Measurements from ENCODE around the gene FAM163A. TPM values are rescaled to one million over a fixed set of nuclear protein-coding genes. Genes with fewer than 3 reads are reported as not detected.
A peak's percentile ranks its signal among the peaks of the same experiment; 100 is the strongest.

FAM163A gene
- total RNA-seq, 1 experiment from 2014 or later = 0.46 TPM

DNA sequence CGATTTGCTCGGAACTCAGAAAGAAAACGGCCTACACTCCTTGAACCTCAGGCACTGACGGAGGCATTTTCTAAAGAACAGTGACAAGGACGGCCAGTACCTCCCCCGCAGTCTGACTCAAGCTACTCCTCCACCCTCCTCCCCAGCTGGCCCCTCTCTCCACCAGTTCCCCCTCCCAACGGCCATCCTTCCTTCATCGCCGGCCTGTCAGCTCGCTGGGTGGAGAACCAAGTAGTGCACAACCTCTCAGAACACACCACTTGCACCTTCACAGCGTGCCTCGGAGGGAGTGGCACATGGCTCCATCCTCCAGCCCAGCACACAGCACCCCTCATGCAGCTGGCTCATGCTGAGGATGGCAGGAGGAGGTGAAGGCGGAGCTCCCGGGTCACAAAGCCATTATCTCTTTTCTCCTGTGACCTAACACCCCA lies 75.7 kb downstream of the FAM163A start:
- Histone ChIP-seq H2AK5ac (ENCODE audit: insufficient read length, low read length) (no peak overlapping the region), H3K23ac (ENCODE audit: insufficient read length, low read depth, low read length) (no peak overlapping the region), H3K9ac (ENCODE audit: extremely low read depth, insufficient read length, low read length) (no peak overlapping the region), H3K79me1 (ENCODE audit: insufficient read depth, low read depth, low read length, poor library complexity, severe bottlenecking) (no peaks in the 10 kb centered on the region), H2BK12ac (ENCODE audit: insufficient read length, low read depth, low read length) (no peak overlapping the region), H3K14ac (ENCODE audit: insufficient read depth, low read length) (0 out of 2 replicates have a peak overlapping the region, but pooled peaks have one; percentile 2), H4K8ac (replicated peaks; ENCODE audit: insufficient read length, low read depth, low read length) (no peak overlapping the region), H2AFZ (ENCODE audit: low read length) (no peak overlapping the region), H3K18ac (ENCODE audit: insufficient read length, low read depth, low read length) (no peak overlapping the region), H3K4me2 (ENCODE audit: insufficient read depth, insufficient read length, low read length) (no peak overlapping the region), H3K4ac (ENCODE audit: low read depth, low read length) (no peak overlapping the region), H4K91ac (ENCODE audit: insufficient read length, low read depth, low read length) (no peak overlapping the region), H3K23me2 (ENCODE audit: insufficient read length, low read depth, low read length, poor library complexity, severe bottlenecking) (peaks cover 12% of the 10 kb centered on the region), H3K79me2 (ENCODE audit: insufficient read depth, low read length) (no peaks in the 10 kb centered on the region), H4K20me1 (ENCODE audit: control insufficient read depth, insufficient read depth, insufficient read length) (no peaks in the 10 kb centered on the region), H4K5ac (ENCODE audit: insufficient read length, low read depth, low read length) (no peak overlapping the region), H3T11ph (ENCODE audit: low read length) (no peak overlapping the region), H2BK5ac (ENCODE audit: insufficient read length, low read length) (no peak overlapping the region), H2BK15ac (ENCODE audit: low read depth, low read length) (no peak overlapping the region), H3K4me1 (ENCODE audit: insufficient read depth, low read length) (no peaks in the 10 kb centered on the region), H2BK20ac (ENCODE audit: low read depth, low read length, poor library complexity, severe bottlenecking) (no peak overlapping the region), H3K56ac (ENCODE audit: insufficient read length, low read depth, low read length) (no peak overlapping the region), H3K27me3 (ENCODE audit: insufficient read depth, low read length) (no peaks in the 10 kb centered on the region), H3K27ac (ENCODE audit: insufficient read length, low read depth, low read length) (no peak overlapping the region), H2BK120ac (ENCODE audit: low read depth, low read length, poor library complexity, severe bottlenecking) (no peak overlapping the region), H3K9me3 (ENCODE audit: control insufficient read depth, low read depth, low read length) (no peaks in the 10 kb centered on the region)
- no peak for DNase-seq
- Mint-ChIP-seq H3K9me3 (no peaks in the 10 kb centered on the region), H3K36me3 (ENCODE audit: insufficient read depth in 1 of 3, low read depth in 3 of 3) (no peaks in the 10 kb centered on the region; a peak in 1 of 7 replicates), H3K4me1 (peaks cover 23 to 39% of the 10 kb centered on the region in 2 experiments), H3K4me3 (no peak overlapping the region), H3K27ac (no peak overlapping the region; a peak in 1 of 7 replicates), H3K27me3 (ENCODE audit: low read depth) (peaks cover 44% of the 10 kb centered on the region)
- TF ChIP-seq, protein P1, sequence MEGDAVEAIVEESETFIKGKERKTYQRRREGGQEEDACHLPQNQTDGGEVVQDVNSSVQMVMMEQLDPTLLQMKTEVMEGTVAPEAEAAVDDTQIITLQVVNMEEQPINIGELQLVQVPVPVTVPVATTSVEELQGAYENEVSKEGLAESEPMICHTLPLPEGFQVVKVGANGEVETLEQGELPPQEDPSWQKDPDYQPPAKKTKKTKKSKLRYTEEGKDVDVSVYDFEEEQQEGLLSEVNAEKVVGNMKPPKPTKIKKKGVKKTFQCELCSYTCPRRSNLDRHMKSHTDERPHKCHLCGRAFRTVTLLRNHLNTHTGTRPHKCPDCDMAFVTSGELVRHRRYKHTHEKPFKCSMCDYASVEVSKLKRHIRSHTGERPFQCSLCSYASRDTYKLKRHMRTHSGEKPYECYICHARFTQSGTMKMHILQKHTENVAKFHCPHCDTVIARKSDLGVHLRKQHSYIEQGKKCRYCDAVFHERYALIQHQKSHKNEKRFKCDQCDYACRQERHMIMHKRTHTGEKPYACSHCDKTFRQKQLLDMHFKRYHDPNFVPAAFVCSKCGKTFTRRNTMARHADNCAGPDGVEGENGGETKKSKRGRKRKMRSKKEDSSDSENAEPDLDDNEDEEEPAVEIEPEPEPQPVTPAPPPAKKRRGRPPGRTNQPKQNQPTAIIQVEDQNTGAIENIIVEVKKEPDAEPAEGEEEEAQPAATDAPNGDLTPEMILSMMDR (conservative IDR thresholded peaks at IDR 0.05) = no peak
- no CpG with 5 or more reads among the region's 14 CpGs for WGBS (ENCODE audit: extremely low coverage, insufficient read length, low lambda C conversion rate)

Data from H9 (cell line).